HL-60/S4 treated with phorbol 12-myristate 13-acetate at 8.2 ng/mL for 4 days and 3 days (cell line): ENCODE results near the gene MAN1B1.
"Not testable (repeated sequence)": the region's sequence is repeated elsewhere in the genome, so short reads cannot be mapped to it uniquely, and the experiment has no call there.

Source experiments
- in situ Hi-C: fragments of 300-500 bp; cut with MboI; formaldehyde crosslinking; loops from 2 replicates; pipeline ENCODE4 v1.15.0; 2022; ENCODE audit warnings: low sequenced_read_pairs

The MAN1B1 gene

GRCh38 chr9:137110147-137110910 is 23.5 kb downstream of the MAN1B1 start:
- in situ Hi-C loops, result no loop called here

GRCh38 chr9:137110911-137111787 is 24.4 kb downstream of the MAN1B1 start:
- in situ Hi-C loops, result no loop called here

- in situ Hi-C loops, result no loop called here
Observed at GRCh38 chr9:137111788-137112563, 25.2 kb downstream of the MAN1B1 start.

- in situ Hi-C loops, result no loop called here
Observed at GRCh38 chr9:137112564-137113384, 26.0 kb downstream of the MAN1B1 start.

GRCh38 chr9:137113385-137114159 is 26.8 kb downstream of the MAN1B1 start:
- in situ Hi-C loops, result no loop called here

DNA sequence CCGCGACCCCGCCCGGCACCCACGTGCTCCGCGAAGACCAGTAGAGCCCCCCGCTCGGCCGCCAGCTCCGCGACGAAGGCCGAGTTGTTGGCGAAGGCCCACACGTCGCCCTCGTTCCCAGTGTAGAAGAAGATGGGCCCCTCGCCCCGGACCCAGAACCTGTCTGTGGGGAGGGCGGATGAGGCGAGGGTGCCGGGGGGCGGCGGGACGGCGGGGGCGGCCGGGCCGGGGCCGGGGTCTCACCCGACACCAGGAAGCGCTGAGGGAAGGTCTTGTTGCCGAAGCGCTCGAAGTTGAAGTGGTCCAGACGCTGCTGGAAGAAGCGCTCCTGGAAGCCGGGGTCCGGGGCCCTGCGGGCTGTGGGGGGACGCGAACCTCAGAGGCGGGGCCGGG is 27.4 kb downstream of the MAN1B1 start:
- in situ Hi-C loops, result no loop called here

DNA sequence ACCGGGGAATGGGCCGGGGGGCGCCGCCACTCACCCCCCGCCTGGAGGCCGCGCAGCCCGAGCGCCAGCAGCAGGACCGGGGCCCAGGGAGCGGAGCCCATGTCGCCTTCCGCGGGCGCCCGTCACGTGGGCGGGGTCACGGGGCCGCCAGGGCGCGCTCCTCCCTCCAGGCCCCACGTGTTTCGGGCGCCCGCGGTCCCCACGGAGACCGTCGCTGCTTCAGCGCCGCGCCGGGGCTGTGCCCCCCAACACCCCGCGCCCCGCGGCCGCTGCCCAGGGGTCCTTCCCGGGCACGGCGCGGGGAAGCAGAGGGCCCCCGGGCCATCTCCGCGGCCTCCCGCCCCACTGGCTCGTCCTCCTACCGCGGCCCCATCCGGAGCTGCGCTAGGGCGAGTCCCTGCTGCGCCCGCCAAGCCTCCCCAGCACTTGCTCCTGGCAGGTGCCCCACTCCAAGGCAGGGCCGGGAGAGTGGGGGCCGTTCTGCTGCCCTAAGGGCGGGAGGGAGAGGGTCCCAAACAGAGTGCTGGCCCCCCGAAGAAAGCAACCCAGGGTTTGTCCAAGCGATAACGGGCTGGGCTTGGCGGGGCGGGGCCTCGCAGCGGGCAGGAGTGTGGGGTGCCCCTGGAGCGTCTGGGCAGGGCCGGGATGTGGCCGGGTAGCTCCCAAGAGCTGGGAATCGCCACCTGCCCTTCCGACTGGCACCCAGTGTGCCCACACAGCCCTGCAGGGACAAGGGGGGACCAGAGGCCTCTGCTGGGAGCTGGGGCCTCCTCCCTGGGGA is 28.0 kb downstream of the MAN1B1 start, which contains the start of gene DPP7:
Gene DPP7 (minus strand): TSS at position 121 of the 781 bp plus-strand sequence. CDS start 20 bp downstream, at position 101.
- in situ Hi-C loops, result no loop called here

GRCh38 chr9:137115394-137116026 is 28.7 kb downstream of the MAN1B1 start:
- in situ Hi-C loops, result no loop called here

GRCh38 chr9:137116027-137116507 is 29.3 kb downstream of the MAN1B1 start:
- in situ Hi-C loops, result no loop called here

- in situ Hi-C loops, result no loop called here
Observed at GRCh38 chr9:137116728-137117127, 29.9 kb downstream of the MAN1B1 start.

DNA sequence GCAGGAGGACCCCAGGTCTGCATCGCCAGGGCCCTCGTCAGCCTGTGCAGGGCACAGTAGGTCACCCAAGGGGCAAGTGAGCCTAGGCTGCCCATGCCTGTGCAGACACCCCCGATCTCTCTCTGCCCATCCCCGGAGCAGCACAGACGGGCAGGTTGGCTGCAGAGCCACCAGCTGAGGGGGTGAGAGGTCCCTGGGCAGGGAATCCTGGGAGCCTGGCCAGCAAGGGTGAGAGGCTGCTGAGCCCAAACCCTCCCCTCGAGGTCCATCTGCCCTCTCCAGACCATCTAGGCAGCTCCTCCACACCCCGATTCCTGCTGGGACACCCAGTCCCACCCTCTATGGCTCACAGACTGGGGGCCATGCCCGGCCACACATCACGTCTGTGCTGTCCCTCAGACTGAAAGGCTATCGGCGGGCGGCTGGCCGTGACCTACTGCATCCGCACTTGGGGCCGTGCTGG is 30.5 kb downstream of the MAN1B1 start:
- in situ Hi-C loops, result no loop called here

- in situ Hi-C loops, result not testable (repeated sequence)
Observed at GRCh38 chr9:137118092-137118603, 31.4 kb downstream of the MAN1B1 start.

DNA sequence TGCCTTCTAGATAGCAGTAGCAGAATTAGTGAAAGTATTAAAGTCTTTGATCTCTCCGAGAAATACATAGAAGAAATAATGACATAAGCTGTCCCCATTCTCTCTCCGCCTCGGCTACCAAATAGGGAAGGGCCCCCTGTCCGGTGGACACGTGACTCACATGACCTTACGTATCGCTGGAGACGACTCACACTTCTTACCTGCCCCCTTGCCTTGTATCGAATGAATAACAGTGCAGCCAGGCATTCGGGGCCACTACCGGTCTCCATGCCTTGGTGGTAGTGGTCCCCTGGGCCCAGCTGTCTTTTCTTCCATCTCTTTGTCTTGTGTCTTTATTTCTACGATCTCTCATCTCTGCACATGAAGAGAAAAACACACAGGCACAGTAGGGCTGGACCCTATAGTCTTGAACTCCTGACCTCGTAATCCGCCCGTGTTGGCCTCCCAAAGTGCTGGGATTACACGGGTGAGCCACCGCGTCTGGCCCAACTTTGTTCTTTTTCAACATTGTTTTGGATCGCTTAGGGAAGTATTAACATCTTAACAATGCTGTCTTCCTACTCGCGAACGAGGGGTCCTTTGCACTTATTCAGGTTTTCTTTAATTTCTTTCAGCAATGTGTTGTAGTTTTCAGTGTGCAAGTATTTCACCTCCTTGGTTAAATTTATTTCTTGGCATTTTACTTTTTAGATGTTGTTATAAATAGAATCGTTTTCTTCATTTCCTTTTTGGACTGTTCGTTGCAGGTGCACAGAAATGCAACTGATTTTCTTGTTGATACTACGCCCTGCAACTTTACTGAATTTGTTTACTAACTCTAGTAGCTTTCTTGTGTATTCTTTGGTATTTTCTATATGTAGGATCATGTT is 35.4 kb downstream of the MAN1B1 start:
- in situ Hi-C loops, result loop anchor here (10.0 kb wide), 1 partner anchor 103 kb away; the partner anchor contains the start of genes CYSRT1, RNF208 and RNF224

- in situ Hi-C loops, result loop anchor here (10.0 kb wide), 1 partner anchor 102 kb away; the partner anchor contains the start of genes CYSRT1, RNF208 and RNF224
Observed at GRCh38 chr9:137122796-137123467, 36.1 kb downstream of the MAN1B1 start.

- in situ Hi-C loops, result loop anchor here (10.0 kb wide), 1 partner anchor 101 kb away; the partner anchor contains the start of genes CYSRT1, RNF208 and RNF224
Observed at GRCh38 chr9:137123468-137123837, 36.7 kb downstream of the MAN1B1 start.

GRCh38 chr9:137123952-137124462 is 37.2 kb downstream of the MAN1B1 start:
- in situ Hi-C loops, result loop anchor here (10.0 kb wide), 1 partner anchor 101 kb away; the partner anchor contains the start of genes CYSRT1, RNF208 and RNF224
